HepG2 (cell line): ENCODE results near the gene DHRS13. TPM values are rescaled to one million over a fixed set of nuclear protein-coding genes. Genes with fewer than 3 reads are reported as not detected.

ENCODE experiments used
- ATRX ChIP-seq: sonication (generic); formaldehyde crosslinking; IDR thresholded peaks from 2 replicates; pipeline ENCODE4 v1.4.0; 2020; ENCODE audit warnings: missing genetic modification reagents, borderline replicate concordance
- KLF13 ChIP-seq: sonication (generic); formaldehyde crosslinking; IDR thresholded peaks from 2 replicates; pipeline ENCODE4 v1.4.0; 2020; ENCODE audit warnings: mild to moderate bottlenecking, missing genetic modification reagents
- KLF6 ChIP-seq: IDR thresholded peaks from 2 replicates; pipeline ENCODE4 v1.8.0; 2016; ENCODE audit warnings: missing biosample characterization, missing genetic modification reagents
- MATR3 ChIP-seq: sonication (generic); formaldehyde crosslinking; IDR thresholded peaks from 2 replicates; pipeline ENCODE4 v1.4.0; 2020; ENCODE audit warnings: missing genetic modification reagents
- MLLT10 ChIP-seq: sonication (generic); formaldehyde crosslinking; IDR thresholded peaks from 2 replicates; pipeline ENCODE4 v1.4.0; 2020; ENCODE audit warnings: missing genetic modification reagents
- NFRKB ChIP-seq: fragments of 450-650 bp; IDR thresholded peaks from 2 replicates; pipeline ENCODE4 v1.6.1; 2017
- NFYB ChIP-seq: sonication (generic); formaldehyde crosslinking; IDR thresholded peaks from 2 replicates; pipeline ENCODE4 v1.4.0; 2020; ENCODE audit warnings: missing genetic modification reagents
- NR2F6 ChIP-seq, 2 experiments: IDR thresholded peaks; 2 replicates each; pipeline ENCODE4 v1.6.1; 2016; ENCODE audit warnings: antibody characterized with exemption in 1 of 2, mild to moderate bottlenecking in 1 of 2
- REST ChIP-seq, 2 experiments: IDR thresholded peaks; 2 replicates each; pipeline ENCODE4 v1.6.1; 2011 to 2012; ENCODE audit warnings: low read length in 2 of 2, borderline replicate concordance in 1 of 2, low read depth in 1 of 2, mild to moderate bottlenecking in 1 of 2, moderate library complexity in 1 of 2
- SPEN ChIP-seq: sonication (generic); formaldehyde crosslinking; IDR thresholded peaks from 2 replicates; pipeline ENCODE4 v1.5.1; 2020; ENCODE audit warnings: low read depth, mild to moderate bottlenecking, missing genetic modification reagents
- TBX3 ChIP-seq: fragments of 450-650 bp; IDR thresholded peaks from 2 replicates; pipeline ENCODE4 v1.6.1; 2017; ENCODE audit warnings: antibody characterized with exemption, mild to moderate bottlenecking, inconsistent platforms, borderline replicate concordance
- XRCC5 ChIP-seq: fragments of 200-400 bp; formaldehyde crosslinking; optimal IDR thresholded peaks from 2 replicates; pipeline ENCODE3; 2017; ENCODE audit warnings: mild to moderate bottlenecking, low read length
- ZFP36L2 ChIP-seq: sonication (generic); formaldehyde crosslinking; IDR thresholded peaks from 2 replicates; pipeline ENCODE4 v1.4.0; 2020; ENCODE audit warnings: missing genetic modification reagents
- ZMYM3 ChIP-seq: sonication (generic); formaldehyde crosslinking; IDR thresholded peaks from 2 replicates; pipeline ENCODE4 v1.5.1; 2020; ENCODE audit warnings: mild to moderate bottlenecking, missing genetic modification reagents
- ZNF160 ChIP-seq: sonication (generic); formaldehyde crosslinking; IDR thresholded peaks from 2 replicates; pipeline ENCODE4 v1.8.0; 2022; ENCODE audit warnings: mild to moderate bottlenecking, inconsistent platforms, missing genetic modification reagents
- ZNF205 ChIP-seq: IDR thresholded peaks from 2 replicates; pipeline ENCODE4 v1.6.1; 2018; ENCODE audit warnings: missing biosample characterization, missing genetic modification reagents
- ZNF790 ChIP-seq: sonication (generic); formaldehyde crosslinking; IDR thresholded peaks from 2 replicates; pipeline ENCODE4 v1.8.0; 2022; ENCODE audit warnings: missing genetic modification reagents, mild to moderate bottlenecking, borderline replicate concordance
- ZNF841 ChIP-seq: sonication (generic); formaldehyde crosslinking; IDR thresholded peaks from 2 replicates; pipeline ENCODE4 v1.8.1; 2023; ENCODE audit warnings: missing genetic modification reagents, borderline replicate concordance
- polyA plus RNA-seq, 8 experiments: library from polyadenylated mRNA; depleted of rRNA in 3 of 8; stranded (reverse) in 7 of 8; unstranded in 1 of 8; fragments of >200 nt; fragmentation: Illumina TruSeq in 4 of 8; extraction: Trizol in 4 of 8; gene quantifications; 2 replicates each; pipeline versions ENCODE4 v1.2.1 to v1.2.3, GENCODE V29; 2011 to 2016; ENCODE audit warnings: low read depth in 4 of 8, missing spikeins in 1 of 8, mixed read lengths in 1 of 8; ENCODE audit not compliant: insufficient read depth in 1 of 8
- total RNA-seq, 5 experiments: library from RNA; depleted of rRNA; stranded (reverse); fragments of >200 nt; fragmentation: Illumina TruSeq; extraction: Trizol; gene quantifications; 2 replicates each; pipeline ENCODE4 v1.2.3, GENCODE V29; 2016; ENCODE audit warnings: low read depth in 1 of 5
- TF ChIP-seq, protein P1 (sequence below): sonication (generic); formaldehyde crosslinking; IDR thresholded peaks from 2 replicates; pipeline ENCODE4 v1.8.0; 2023; ENCODE audit warnings: mild to moderate bottlenecking, missing genetic modification reagents
- TF ChIP-seq, protein P2 (sequence below): sonication (generic); formaldehyde crosslinking; IDR thresholded peaks from 2 replicates; pipeline ENCODE4 v1.5.1; 2020; ENCODE audit warnings: mild to moderate bottlenecking, missing genetic modification reagents, moderate library complexity
- TF ChIP-seq, protein P3 (sequence below): sonication (generic); formaldehyde crosslinking; IDR thresholded peaks from 2 replicates; pipeline ENCODE4 v1.4.0; 2020; ENCODE audit warnings: mild to moderate bottlenecking, missing genetic modification reagents
- TF ChIP-seq, protein P4 (sequence below): sonication (generic); formaldehyde crosslinking; conservative IDR thresholded peaks from 2 replicates; pipeline ENCODE4 v1.8.0; 2022; ENCODE audit warnings: mild to moderate bottlenecking, moderate library complexity, missing genetic modification reagents

The DHRS13 gene
- total and polyA plus RNA-seq, 2 of the 13 experiments (the other 11 are each of a cell fraction or from before 2014, with no cell fraction given) = 11.8 to 12.6 TPM

- TF ChIP-seq, protein P1, sequence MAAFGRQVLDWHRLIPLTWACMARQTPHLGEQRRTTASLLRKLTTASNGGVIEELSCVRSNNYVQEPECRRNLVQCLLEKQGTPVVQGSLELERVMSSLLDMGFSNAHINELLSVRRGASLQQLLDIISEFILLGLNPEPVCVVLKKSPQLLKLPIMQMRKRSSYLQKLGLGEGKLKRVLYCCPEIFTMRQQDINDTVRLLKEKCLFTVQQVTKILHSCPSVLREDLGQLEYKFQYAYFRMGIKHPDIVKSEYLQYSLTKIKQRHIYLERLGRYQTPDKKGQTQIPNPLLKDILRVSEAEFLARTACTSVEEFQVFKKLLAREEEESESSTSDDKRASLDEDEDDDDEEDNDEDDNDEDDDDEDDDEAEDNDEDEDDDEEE (CRISPR knock-in tag) = peak; percentile 64; the same call in 1 of the 2 replicates
- TF ChIP-seq REST (IDR thresholded peaks at IDR 0.05; ENCODE audit: borderline replicate concordance in 1 of 2, low read depth in 1 of 2, low read length in 2 of 2) (peak in 1 of 2 experiments; percentile 70; a peak in 3 of 4 replicates), XRCC5 (peak; percentile 100), SPEN (CRISPR knock-in tag) (peak; percentile 97), NFRKB (no peak), ZNF841 (CRISPR knock-in tag) (no peak), ZNF790 (CRISPR knock-in tag) (no peak; the same call in 1 of the 2 replicates), MLLT10 (CRISPR knock-in tag) (no peak), ZMYM3 (CRISPR knock-in tag) (0 out of 2 replicates have a peak, but pooled peaks have one; percentile 26), ZFP36L2 (CRISPR knock-in tag) (no peak), ZNF205 (CRISPR knock-in tag) (peak; percentile 86), MATR3 (CRISPR knock-in tag) (no peak), KLF6 (peak; percentile 76; the same call in 1 of the 2 replicates), TBX3 (peak; percentile 36; the same call in 1 of the 2 replicates), NFYB (no peak), NR2F6 (IDR thresholded peaks at IDR 0.05) (no peak), NR2F6 (CRISPR knock-in tag; IDR thresholded peaks at IDR 0.05) (peak; percentile 65), ATRX (CRISPR knock-in tag) (no peak), ZNF160 (CRISPR knock-in tag) (no peak; the same call in 1 of the 2 replicates), KLF13 (CRISPR knock-in tag) (no peak)
- TF ChIP-seq, protein P2, sequence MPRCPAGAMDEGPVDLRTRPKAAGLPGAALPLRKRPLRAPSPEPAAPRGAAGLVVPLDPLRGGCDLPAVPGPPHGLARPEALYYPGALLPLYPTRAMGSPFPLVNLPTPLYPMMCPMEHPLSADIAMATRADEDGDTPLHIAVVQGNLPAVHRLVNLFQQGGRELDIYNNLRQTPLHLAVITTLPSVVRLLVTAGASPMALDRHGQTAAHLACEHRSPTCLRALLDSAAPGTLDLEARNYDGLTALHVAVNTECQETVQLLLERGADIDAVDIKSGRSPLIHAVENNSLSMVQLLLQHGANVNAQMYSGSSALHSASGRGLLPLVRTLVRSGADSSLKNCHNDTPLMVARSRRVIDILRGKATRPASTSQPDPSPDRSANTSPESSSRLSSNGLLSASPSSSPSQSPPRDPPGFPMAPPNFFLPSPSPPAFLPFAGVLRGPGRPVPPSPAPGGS (CRISPR knock-in tag) = no peak
- TF ChIP-seq, protein P3, sequence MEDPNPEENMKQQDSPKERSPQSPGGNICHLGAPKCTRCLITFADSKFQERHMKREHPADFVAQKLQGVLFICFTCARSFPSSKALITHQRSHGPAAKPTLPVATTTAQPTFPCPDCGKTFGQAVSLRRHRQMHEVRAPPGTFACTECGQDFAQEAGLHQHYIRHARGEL (CRISPR knock-in tag) = no peak
- TF ChIP-seq, protein P4, sequence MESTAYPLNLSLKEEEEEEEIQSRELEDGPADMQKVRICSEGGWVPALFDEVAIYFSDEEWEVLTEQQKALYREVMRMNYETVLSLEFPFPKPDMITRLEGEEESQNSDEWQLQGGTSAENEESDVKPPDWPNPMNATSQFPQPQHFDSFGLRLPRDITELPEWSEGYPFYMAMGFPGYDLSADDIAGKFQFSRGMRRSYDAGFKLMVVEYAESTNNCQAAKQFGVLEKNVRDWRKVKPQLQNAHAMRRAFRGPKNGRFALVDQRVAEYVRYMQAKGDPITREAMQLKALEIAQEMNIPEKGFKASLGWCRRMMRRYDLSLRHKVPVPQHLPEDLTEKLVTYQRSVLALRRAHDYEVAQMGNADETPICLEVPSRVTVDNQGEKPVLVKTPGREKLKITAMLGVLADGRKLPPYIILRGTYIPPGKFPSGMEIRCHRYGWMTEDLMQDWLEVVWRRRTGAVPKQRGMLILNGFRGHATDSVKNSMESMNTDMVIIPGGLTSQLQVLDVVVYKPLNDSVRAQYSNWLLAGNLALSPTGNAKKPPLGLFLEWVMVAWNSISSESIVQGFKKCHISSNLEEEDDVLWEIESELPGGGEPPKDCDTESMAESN = 0 out of 2 replicates have a peak, but pooled peaks have one; percentile 18
Measured at GRCh38 chr17:28902819-28903545, at the start of gene DHRS13 (continued).
